ENCODE results near the gene LCMT2.
A peak's percentile ranks its signal among the peaks of the same experiment; 100 is the strongest.

Gene LCMT2, protein sequence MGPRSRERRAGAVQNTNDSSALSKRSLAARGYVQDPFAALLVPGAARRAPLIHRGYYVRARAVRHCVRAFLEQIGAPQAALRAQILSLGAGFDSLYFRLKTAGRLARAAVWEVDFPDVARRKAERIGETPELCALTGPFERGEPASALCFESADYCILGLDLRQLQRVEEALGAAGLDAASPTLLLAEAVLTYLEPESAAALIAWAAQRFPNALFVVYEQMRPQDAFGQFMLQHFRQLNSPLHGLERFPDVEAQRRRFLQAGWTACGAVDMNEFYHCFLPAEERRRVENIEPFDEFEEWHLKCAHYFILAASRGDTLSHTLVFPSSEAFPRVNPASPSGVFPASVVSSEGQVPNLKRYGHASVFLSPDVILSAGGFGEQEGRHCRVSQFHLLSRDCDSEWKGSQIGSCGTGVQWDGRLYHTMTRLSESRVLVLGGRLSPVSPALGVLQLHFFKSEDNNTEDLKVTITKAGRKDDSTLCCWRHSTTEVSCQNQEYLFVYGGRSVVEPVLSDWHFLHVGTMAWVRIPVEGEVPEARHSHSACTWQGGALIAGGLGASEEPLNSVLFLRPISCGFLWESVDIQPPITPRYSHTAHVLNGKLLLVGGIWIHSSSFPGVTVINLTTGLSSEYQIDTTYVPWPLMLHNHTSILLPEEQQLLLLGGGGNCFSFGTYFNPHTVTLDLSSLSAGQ

DNA sequence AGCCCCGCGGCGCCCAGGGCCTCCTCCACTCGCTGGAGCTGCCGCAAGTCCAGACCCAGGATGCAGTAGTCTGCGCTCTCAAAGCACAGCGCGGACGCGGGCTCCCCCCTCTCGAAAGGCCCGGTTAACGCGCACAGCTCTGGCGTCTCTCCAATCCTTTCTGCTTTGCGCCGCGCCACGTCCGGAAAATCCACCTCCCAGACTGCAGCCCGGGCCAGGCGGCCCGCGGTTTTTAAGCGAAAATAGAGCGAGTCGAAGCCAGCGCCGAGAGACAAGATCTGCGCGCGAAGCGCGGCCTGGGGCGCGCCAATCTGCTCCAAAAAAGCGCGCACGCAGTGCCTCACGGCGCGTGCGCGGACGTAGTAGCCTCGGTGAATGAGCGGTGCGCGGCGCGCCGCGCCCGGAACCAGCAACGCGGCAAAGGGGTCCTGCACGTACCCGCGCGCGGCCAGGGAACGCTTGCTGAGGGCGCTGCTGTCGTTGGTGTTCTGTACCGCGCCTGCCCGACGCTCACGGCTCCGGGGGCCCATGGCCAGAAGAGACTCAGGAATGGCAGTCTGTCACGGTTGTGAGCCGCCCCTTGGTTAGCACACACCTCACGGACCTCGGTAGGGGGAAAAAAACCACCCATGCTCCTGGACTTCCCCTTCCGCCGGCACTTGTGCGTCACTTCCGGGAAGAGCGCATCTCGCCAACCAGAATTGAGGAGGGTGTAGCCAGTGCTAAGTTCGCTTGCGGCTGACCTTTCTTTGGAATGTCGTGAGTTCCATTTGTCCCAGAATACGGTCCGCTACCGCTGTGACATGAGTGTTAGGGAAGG is at the start of gene LCMT2:
Gene LCMT2, minus strand, starts transcription at position 614 of the 820 bp plus-strand sequence. Its CDS starts 84 bp downstream, at position 530.
- peak; percentile 93 to 95 (median 94) for DNase-seq

DNA sequence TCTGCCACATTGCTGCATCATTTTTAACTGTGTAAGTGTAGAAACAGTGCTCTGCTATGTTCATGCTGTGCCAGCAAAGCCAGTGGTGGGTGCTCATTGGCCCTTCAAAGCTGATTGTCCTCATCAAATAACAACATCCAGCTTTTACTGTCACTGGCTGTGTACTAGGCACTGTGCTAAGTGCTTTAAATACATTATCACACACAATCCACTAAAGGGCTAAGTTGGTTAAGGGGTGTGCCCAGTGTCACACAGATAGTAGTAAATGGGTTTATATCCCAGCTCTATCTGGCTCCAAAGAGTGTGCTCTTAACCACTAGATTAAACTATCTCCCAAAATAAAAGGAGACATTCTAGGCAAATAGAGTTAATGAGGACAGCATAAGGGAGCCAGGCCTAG is 48.2 kb upstream of the LCMT2 start:
- no peak for DNase-seq

DNA sequence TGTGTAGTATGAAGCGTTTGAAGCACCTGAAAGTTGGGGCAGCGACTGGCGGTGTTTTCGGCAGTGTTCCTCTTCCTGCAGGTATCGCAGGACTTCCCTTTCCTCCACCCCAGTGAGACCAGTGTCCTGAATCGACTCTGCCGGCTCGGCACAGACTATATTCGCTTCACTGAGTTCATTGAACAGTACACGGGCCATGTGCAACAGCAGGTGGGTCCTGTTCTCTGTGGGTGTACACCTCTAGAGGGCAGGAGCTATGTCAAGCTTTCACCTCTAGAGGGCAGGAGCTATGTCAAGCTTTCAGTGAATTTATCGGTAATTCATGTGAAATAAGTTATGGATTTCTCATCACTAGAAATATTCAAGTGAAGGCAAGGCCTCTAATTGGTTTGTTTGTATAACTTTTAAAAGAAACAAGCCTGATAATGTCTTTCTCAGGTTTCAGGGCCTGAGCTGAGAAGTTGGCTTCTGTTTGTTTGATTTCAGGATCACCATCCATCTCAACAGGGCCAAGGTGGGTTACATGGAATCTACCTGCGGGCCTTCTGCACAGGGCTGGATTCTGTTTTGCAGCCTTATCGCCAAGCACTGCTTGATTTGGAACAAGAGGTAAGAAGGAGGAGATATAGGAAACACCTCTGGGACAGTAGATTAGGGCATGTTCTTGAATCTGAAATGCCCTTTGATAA is 45.8 kb upstream of the LCMT2 start:
- peak; percentile 43 to 50 (median 47) for DNase-seq

DNA sequence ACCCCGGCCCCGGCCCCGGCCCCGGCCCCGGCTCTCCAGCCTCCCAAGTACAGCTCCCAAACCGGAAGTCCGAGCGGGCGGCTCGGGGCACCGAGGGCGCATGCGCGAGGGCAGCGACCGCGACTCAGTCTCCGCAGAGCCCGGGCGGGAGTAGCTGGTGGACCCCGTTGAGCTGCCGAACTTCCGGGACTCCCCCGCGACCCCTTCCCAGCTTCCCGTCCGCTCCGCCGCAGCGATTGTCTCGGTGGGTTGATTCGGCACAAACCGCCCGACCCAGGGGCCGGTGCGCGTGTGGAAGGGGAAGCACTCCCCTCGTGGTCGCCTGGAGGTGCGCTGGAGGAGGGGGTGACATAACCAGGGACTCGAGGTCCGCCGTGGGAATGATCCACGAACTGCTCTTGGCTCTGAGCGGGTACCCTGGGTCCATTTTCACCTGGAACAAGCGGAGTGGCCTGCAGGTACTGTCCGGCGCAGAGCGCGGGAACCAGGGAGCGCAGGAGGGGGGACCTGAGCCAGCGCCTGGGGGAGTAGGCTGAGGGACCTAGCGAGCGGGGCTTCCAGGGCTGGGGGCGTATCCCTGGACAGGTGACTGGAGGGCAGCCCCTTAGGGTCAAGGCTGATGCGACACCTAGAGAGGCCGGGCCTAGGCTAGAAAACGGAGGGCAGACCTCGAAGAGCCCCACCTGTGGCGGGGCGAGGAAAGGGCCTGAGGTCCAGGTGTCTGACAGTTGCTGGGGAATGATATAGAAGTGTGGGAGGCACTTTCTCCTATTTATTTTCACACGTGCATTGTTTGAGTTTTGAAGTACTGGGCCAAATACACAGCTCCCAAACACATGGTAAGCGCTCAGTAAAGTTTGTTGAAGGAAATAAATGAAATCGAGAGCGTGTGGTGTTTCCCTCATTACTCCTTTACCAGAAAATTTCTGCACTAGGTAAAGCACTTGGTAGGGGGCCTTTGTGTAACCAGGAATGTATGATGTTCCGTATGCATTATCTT is 40.9 kb upstream of the LCMT2 start, which contains the start of the genes TUBGCP4 and ZSCAN29:
Gene TUBGCP4, plus strand, starts transcription at position 127 of the 1,000 bp plus-strand sequence. Its CDS starts 254 bp downstream, at position 381.
Gene ZSCAN29, minus strand, starts transcription at position 69 of the 1,000 bp plus-strand sequence. CDS start 1,130 bp downstream, outside the sequence.
- DNase-seq = peak; percentile 88 to 93 (median 91)

DNA sequence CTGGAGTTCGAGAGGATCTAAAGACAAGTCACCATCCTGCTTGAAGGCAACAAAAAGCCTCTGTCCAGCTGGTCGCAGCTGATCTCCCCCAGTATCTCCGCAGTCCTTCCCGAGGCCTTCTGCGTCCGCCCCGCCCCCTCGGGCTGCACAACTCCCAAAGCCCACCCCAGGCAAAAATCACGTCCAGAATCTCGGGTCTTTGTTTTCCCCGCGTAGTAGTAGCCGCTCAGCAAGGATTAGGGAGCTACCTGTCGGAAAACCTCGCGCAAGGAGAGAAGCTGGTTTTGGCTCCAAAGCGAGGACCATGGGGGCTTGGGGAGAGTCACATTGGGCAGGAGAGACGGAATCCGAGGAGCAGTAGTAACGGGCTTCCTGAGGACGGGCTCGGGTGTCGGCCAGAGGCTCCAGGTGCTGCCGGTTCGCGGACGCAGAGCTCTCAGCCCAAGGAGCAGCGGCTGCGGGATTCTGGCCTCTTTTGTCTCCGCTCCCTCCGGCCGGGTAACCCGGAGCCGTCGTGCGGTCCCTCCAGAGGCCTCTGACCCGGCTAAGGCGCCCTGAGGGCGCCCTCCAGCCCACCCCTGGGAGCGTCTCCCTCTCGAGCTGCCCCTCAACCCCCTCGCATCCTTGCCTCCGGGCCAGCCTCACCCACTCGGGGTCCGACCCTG is 40.1 kb upstream of the LCMT2 start:
- peak in 2 of 3 donors; percentile 12 to 17 for DNase-seq

DNA sequence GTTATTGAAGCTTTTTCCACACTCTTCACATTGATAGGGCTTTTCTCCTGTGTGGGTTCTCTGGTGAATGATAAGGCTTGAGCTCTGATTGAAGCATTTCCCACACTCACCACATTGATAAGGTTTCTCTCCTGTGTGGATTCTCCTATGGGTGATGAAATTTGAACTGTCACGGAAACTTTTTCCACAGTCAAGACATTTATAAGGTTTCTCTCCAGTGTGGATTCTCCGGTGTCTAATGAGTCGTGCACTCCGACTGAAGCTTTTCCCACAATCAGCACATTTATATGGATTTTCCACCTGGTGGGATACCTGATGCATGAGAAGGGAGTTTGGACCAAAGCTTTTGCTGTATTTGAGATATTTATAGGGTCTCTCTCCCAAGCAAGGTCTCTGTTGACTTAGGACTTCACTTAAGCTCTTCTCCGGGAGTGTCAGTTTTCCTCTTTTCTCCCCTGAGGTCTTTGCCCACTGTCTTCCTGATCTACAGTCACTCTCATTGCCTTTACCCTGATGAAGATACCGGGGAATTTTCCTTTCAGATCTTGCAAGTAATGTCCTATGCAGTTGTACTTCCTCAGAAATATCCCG is 31.0 kb upstream of the LCMT2 start:
- DNase-seq = no peak

DNA sequence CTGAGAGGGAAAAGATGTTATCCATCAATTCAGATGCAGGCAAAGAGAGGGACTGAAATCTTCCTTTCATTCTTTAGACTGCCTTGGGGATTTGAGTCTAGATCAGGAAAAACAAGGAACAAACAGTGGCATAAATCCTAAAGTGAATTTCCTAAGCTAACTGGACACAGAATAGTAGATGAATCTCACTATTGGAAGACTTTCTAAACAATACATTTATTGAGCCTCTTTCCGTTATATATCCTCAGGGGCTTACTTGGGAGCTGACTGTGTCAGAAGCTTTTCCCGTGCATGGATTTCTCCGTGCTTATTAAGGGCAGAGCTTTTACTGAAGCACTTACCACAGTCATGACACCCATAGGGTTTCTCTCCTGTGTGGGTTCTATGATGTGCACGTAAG is 30.4 kb upstream of the LCMT2 start:
- DNase-seq = no peak

DNA sequence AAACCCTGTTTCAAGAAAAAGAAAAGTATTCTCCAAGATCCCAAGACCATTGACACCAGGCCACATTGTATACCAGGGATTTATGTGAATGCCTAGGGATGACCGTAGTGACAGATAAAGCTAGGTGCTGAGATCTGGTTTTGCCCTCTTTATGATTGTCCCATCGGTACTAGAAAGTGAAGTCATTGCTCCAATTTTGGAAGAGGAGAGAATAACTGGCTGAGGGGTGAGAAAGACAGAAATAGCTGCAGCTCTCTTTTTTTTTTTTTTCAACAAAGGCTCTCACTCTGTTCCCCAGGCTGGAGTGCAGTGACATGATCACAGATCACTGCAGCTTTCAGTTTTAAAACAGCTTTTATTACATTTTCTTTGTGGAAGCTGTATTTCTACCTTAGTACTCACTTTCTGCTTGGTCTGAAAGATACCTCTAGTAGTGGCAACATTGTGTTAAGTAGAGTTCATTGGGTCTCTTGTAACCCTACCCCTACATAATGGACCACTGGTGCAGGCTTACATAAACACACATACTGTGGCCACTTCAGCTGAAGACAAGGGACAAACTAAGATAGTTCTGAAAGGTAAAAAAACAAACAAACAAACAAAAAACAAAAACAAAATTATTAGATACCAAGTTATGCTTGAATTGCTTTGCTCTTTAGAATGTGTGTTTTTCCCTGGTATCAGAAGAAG is 22.5 kb upstream of the LCMT2 start:
- DNase-seq = no peak

DNA sequence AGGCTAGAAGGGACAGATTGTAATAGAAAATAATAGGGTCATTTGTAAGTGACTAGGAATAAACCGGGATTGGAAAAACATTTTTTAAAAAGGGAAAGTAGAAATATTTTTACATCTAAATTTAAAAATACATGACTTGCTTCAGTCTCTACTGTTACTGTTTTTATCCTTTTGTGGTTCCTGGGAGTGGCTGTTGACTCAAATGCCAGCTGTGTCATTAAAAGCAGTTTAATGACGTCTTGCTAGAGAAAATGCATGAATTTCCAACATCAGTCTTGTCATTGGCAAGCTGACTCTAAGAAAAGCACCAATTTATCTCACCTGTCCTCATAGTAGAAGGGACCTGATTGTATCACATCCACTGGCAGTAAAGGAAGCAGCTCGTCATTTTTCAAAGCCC is 16.7 kb upstream of the LCMT2 start:
- DNase-seq = no peak

DNA sequence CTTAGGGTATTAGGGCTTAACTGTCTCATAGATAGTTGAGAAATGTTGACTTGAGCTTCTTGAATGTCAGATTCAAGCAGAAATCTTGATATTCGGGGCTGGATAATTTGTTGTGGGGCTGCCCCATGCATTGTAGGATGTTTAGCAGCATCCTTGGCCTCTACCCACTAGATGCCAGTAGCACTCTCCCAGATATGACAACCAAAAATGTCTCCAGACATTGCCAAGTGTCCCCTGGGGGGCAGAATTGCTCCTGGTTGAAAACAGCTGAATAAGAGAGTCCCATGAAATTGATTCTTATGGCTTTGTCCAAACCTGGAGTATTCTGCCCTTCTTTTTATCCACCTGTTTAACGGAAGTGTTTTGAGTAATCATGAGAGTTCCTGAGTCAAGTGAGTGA is 15.9 kb upstream of the LCMT2 start:
- no peak for DNase-seq

DNA sequence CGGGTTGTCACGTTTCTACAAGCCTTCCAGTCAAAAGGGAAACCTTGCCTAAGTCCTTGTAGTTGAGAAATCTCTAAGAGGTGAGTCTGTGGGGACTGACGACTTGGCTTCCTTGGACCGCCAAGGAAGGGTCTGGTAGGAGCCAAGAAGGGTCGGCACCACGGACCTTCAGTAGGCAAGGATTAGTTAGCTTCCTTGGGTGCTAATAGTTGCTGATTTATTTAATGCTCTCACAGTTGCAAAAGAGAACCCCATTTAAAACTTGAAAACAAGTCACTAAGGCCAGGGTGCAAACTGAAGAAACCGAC is 361 bp upstream of the LCMT2 start:
- no peak for DNase-seq

DNA sequence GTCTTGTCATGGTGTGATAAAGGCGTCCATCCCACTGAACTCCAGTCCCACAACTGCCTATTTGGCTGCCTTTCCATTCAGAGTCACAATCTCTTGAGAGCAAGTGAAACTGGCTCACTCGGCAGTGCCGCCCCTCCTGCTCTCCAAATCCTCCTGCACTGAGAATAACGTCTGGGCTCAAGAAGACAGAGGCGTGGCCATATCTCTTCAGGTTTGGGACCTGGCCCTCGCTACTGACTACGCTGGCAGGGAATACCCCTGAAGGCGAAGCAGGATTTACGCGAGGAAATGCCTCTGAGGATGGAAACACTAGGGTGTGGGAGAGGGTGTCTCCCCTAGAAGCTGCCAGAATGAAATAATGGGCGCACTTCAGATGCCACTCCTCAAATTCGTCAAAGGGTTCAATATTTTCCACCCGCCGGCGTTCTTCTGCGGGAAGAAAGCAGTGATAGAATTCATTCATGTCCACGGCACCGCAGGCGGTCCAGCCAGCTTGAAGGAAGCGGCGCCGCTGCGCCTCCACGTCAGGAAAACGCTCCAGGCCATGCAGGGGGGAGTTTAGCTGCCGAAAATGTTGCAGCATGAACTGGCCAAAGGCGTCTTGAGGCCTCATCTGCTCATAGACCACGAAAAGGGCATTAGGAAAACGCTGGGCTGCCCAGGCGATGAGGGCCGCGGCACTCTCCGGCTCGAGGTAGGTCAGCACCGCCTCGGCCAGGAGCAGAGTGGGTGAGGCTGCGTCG is 985 bp downstream of the LCMT2 start:
- DNase-seq = no peak

DNA sequence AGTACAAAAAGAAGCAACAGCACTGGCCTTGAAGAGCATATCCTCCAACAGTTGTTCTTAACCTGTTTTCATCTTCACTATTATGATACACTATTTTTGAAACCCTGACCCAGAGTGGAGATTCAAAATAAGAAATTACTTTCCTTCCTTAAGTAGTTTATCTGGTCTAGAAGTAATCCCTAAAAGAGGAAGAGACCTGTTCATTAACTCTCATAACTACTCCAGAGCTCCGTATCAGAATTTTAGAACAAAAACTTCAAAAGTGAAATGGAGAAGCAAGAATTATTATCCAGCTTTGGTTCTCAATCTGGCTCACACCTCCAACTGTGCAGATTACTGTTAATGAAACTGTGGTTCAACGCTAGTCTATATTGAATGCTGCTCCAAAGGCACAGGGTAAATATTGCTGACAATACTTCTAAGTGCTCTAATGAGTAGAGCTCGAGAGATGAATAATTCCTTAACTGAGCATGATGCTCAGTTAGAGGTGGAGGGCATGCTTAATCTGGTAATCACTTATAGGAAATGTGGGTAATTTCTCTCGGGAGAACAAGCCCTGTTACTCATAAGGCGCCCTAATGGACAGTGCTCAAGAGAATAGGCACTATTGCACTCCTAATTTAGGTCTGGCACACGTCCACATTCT is 5.2 kb downstream of the LCMT2 start:
- DNase-seq = no peak

DNA sequence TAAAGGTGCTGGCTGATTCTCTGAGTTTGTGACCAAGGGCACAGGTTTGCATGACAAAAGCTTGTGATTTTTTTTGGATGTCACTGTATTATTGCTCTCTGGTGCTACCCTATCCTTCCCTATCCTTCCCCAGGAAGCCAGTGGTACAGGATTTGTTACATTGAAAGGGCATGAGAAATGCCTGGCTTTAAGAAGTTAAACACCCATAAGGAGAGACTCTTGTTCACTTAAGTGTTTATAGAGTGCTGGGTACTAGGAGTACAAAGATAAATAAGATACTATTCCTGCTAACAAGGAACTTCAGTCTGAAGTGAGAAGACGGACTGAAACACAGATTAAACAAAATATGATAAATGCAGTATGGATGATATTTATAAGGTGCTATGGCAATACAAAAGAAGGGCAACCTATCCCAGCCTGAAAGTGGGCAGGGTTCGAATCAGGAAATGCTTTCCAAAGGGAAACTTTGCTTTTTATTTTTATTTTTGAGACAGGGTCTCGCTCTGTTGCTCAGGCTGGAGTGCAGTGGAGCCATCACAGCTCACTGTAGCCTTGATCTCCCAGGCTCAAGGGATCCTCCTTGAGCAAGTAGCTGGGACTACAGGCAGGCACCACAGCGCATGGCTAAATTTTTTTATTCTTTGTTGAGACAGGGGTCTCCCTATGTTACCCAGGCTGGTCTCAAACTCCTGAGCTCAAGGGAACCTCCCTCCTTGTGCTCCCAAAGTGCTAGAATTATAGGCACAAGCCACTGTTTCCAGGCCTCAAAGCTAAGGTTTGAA is 11.2 kb downstream of the LCMT2 start:
- DNase-seq = no peak

DNA sequence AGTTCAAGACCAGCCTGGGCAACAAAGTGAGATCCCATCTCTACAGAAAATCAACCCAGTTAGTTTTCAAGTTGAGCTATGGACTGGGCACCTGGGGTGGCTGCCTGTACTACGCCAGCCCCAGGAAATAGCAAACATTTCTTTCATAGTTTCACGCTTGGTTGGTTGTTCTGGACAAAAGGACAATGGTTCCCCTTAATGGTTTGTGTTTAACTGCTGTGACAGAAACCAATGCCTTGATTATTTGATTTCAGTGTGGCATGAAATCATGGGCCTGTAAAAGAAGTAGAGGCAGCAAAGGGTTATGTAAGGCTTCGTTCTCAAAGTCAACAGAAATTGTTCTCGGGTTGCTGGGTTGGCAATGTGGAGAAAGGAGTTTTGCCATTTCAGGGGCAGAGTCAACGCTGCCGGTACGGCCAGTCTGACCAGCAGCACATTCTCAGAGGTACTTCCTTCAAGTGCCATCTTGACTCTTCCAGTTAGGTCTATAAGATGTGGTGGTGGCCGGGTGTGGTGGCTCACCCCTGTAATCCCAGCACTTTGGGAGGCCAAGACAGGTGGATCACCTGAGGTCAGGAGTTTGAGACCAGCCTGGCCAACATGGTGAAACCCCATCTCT is 12.7 kb downstream of the LCMT2 start:
- DNase-seq = no peak

DNA sequence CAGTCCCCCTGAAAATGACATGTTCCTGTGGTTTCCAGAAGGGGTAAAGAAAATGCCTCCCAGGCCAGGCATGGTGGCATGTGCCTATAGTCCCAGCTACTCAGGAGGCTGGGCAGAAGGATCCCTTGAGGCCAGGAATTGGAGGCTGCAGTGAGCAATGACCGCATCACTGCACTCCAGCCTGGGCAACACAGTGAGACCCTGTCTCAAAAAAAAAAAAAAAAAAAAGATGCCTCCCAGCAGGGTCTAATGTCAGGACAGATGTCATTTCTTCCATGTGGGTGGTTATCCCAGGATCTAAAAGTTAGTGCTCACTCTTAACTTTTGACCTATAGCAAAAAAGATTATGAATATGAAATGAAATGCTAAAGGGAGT is 13.4 kb downstream of the LCMT2 start:
- DNase-seq = no peak

All from suppressor macrophage treated with lipopolysaccharide for 1 hour (primary cell).